Skeletal muscle satellite cell (primary cell): ENCODE measurements around the gene MRM1. TPM values are rescaled to one million over a fixed set of nuclear protein-coding genes. Genes with fewer than 3 reads are reported as not detected.
A peak's percentile ranks its signal among the peaks of the same experiment; 100 is the strongest.

Experiments used
- H3K27me3 ChIP-seq: 2 replicates; pipeline ENCODE4 v1.7.0; 2013; ENCODE audit warnings: low read length; ENCODE audit not compliant: control insufficient read depth, insufficient read depth
- H3K36me3 ChIP-seq: 2 replicates; pipeline ENCODE4 v1.7.0; 2013; ENCODE audit warnings: mild to moderate bottlenecking, control low read depth, low read length; ENCODE audit not compliant: insufficient read depth
- H3K4me1 ChIP-seq: 2 replicates; pipeline ENCODE4 v1.7.0; 2013; ENCODE audit warnings: low read length; ENCODE audit not compliant: control insufficient read depth, insufficient read depth
- H3K4me2 ChIP-seq: 2 replicates; pipeline ENCODE4 v1.7.0; 2013; ENCODE audit warnings: mild to moderate bottlenecking, low read length
- H3K4me3 ChIP-seq: 2 replicates; pipeline ENCODE4 v1.7.0; 2013; ENCODE audit warnings: low read length
- H3K9ac ChIP-seq: 2 replicates; pipeline ENCODE4 v1.7.0; 2013; ENCODE audit warnings: mild to moderate bottlenecking, low read depth, low read length, moderate library complexity
- H3K9me3 ChIP-seq: replicated peaks from 2 replicates; pipeline ENCODE4 v1.7.0; 2013; ENCODE audit warnings: mild to moderate bottlenecking, control low read depth, low read length
- total RNA-seq: library from RNA; depleted of rRNA; stranded (reverse); fragments of >200 nt; gene quantifications from 2 replicates; pipeline ENCODE4 v1.2.3, GENCODE V29; 2012; rRNA removed

Gene MRM1, protein sequence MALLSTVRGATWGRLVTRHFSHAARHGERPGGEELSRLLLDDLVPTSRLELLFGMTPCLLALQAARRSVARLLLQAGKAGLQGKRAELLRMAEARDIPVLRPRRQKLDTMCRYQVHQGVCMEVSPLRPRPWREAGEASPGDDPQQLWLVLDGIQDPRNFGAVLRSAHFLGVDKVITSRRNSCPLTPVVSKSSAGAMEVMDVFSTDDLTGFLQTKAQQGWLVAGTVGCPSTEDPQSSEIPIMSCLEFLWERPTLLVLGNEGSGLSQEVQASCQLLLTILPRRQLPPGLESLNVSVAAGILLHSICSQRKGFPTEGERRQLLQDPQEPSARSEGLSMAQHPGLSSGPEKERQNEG
- total RNA-seq, result 6.6 and 7.4 TPM in 2 replicates

DNA sequence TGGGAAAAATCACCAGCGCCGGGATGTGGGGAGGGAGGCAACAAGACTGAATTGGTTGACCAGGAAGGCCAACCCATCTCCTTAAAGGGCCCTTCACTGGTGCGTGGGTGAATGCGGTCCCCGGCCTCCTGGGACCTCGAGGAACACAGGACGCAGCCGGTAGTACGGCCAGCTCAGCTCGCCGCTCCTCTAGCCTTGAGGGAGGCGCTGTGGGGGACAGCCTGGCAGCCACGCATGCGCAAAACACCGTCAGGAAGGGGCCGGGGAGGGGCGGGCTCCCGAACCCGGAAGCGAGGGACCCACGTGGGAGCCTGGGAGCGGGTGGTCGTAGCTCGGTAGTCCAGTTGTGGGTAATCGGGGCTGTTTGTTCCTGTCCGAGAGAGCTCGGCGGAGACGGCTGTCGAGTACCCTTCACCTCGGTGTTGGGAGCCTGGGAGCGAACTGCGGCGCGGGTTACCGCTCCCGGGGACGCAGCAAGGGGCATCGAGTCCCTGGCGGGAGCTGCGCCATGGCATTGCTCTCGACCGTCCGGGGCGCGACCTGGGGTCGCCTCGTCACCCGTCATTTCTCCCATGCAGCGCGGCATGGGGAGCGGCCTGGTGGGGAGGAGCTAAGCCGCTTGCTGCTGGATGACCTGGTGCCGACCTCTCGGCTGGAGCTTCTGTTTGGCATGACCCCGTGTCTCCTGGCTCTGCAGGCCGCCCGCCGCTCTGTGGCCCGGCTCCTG is at the start of gene MRM1:
MRM1 (plus strand) TSS at position 281 of the 727 bp plus-strand sequence; CDS start at position 509, 228 bp downstream.
- H3K9me3 ChIP-seq, result no peaks in the 10 kb centered on the region
- peaks cover 19% of the 10 kb centered on the region for H3K4me1 ChIP-seq
- H3K27me3 ChIP-seq, result no peaks in the 10 kb centered on the region
- peak within 1 kb of the TSS; percentile 92 for H3K4me3 ChIP-seq
- H3K36me3 ChIP-seq, result no peaks in the 10 kb centered on the region
- H3K4me2 ChIP-seq, result peak within 1 kb of the TSS; percentile 95
- peak within 1 kb of the TSS; percentile 90 for H3K9ac ChIP-seq

DNA sequence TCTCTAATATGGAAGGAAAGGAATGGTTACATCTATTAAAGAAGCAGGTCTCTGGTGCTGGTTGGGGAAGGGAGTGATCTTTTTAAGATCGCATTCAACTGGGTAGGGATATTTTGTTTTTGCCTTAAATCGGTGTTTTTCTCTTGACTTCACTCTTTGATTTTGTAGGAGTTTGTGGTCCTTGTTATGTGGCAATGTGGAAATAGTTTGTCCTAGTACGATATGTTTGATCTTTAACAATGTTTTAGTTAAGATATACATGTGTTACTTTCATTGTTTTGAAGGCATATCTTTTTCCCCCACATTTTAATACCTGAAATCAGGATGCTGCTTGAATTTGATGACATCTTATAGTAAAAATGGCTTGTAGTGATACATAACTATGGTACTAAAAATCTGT is 47.9 kb upstream of the MRM1 start:
- H3K27me3 ChIP-seq, result no peaks in the 10 kb centered on the region
- peaks cover 36% of the 10 kb centered on the region for H3K36me3 ChIP-seq
- H3K9me3 ChIP-seq, result no peaks in the 10 kb centered on the region
- H3K4me1 ChIP-seq, result no peaks in the 10 kb centered on the region
- no peak overlapping the region for H3K9ac ChIP-seq
- no peak overlapping the region for H3K4me2 ChIP-seq
- no peak overlapping the region for H3K4me3 ChIP-seq

DNA sequence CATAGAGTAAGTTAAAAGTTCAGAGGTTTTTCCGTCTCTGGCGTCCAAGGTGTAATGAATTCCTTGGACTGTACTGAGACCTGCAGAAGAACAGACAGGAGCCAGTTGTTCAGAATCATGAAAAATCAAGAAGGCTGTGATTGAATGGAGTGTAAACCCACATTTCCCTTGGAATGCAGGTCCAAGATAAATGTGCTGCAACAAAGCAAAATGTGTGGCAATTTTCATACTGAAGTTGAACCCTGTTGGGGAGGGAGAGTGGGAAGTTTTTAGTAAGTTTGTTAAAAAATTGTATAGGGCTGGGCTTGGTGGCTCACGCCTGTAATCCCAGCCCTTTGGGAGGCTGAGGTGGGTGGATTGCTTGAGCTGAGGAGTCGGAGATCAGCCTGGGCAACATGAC is 35.3 kb upstream of the MRM1 start:
- Histone ChIP-seq H3K36me3 (peaks cover 67% of the 10 kb centered on the region), H3K4me3 (no peak overlapping the region), H3K4me1 (no peaks in the 10 kb centered on the region), H3K9me3 (no peaks in the 10 kb centered on the region), H3K27me3 (no peaks in the 10 kb centered on the region), H3K4me2 (no peak overlapping the region), H3K9ac (no peak overlapping the region)

DNA sequence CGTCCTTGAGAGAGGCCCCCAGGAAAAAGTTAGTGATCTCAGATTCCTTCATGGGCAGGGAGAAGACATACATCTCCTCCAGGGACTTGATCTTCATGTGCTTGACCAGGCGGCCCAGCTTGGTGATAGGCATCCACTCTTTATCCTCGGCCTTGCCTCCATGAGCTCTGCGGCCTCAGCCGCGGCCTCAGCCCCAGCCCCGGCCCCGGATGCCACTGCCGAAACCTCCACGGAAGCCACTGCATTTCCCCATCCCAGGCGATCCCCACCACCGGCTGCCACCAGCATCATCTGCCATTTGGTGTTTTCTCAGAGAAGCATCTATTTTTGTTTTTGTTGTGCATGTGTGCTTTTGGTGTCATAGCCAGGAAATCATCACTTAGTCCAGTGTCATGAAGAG is 26.4 kb upstream of the MRM1 start:
- no peak overlapping the region for H3K4me2 ChIP-seq
- H3K9ac ChIP-seq, result no peak overlapping the region
- H3K4me3 ChIP-seq, result no peak overlapping the region
- H3K9me3 ChIP-seq, result no peaks in the 10 kb centered on the region
- peaks cover 61% of the 10 kb centered on the region for H3K36me3 ChIP-seq
- peaks cover 5% of the 10 kb centered on the region for H3K4me1 ChIP-seq
- no peaks in the 10 kb centered on the region for H3K27me3 ChIP-seq

DNA sequence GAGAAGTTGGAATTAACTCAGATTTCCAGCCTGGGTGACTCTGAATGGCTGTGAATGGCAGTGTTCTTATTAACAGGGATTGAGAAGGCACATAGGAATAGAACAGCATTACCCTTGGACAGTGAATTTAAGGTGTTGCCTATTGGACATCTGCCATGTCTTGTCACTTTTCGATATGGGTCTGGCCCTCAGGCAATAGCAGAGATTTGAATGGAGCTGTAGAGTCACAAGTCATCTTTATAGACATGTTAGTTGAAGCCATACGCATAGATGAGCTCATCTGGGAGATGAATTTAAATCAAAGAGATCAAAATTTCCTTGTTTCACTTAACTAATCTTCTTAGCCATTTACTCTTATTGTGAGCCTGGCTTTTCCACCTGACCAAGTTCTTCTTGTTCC is 24.6 kb upstream of the MRM1 start:
- H3K4me1 ChIP-seq, result peaks cover 5% of the 10 kb centered on the region
- H3K9ac ChIP-seq, result no peak overlapping the region
- peaks cover 64% of the 10 kb centered on the region for H3K36me3 ChIP-seq
- H3K9me3 ChIP-seq, result no peaks in the 10 kb centered on the region
- no peaks in the 10 kb centered on the region for H3K27me3 ChIP-seq
- no peak overlapping the region for H3K4me3 ChIP-seq
- no peak overlapping the region for H3K4me2 ChIP-seq

DNA sequence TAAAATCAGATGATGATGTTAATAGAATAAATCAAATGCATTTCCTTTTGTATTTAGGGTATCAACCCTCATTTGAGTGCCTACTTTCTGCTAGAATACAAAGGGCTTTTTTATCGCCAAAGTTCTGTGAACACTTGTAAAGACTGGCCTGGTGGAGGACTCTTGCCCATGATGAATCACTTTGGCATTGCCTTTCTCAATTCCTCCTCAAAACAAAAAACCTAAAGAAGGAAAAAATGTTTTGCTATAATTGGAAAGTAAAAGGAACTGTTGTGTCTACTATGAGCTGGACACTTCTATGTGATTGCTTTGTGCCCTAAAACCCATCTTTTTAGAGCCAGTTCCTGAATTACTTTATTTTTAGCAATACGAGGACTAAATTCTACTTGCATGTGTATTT is 22.7 kb upstream of the MRM1 start:
- no peaks in the 10 kb centered on the region for H3K9me3 ChIP-seq
- no peaks in the 10 kb centered on the region for H3K27me3 ChIP-seq
- H3K4me3 ChIP-seq, result no peak overlapping the region
- H3K4me2 ChIP-seq, result no peak overlapping the region
- H3K4me1 ChIP-seq, result peaks cover 5% of the 10 kb centered on the region
- no peak overlapping the region for H3K9ac ChIP-seq
- peaks cover 60% of the 10 kb centered on the region for H3K36me3 ChIP-seq

DNA sequence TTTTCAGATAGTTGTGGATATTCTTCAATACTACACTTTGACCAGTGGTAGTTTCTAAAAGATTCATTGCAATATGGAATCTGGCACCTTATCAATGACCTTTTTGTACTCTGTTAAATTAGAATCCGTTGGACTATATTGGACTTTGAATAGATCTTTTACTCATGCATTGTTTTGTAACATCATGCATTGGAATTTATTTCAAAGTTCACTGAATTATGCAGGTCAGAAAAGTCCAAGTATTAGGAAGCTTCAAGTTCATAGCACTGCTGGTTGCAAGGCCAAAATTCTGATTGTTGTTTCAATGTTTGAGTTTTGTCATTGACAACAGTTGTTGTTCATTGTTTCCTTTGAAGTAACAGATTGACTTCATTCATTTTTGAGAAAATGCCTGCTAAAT is 17.6 kb upstream of the MRM1 start:
- peaks cover 4% of the 10 kb centered on the region for H3K4me1 ChIP-seq
- H3K4me2 ChIP-seq, result no peak overlapping the region
- H3K36me3 ChIP-seq, result peaks cover 73% of the 10 kb centered on the region
- H3K9ac ChIP-seq, result no peak overlapping the region
- no peaks in the 10 kb centered on the region for H3K27me3 ChIP-seq
- no peaks in the 10 kb centered on the region for H3K9me3 ChIP-seq
- no peak overlapping the region for H3K4me3 ChIP-seq

DNA sequence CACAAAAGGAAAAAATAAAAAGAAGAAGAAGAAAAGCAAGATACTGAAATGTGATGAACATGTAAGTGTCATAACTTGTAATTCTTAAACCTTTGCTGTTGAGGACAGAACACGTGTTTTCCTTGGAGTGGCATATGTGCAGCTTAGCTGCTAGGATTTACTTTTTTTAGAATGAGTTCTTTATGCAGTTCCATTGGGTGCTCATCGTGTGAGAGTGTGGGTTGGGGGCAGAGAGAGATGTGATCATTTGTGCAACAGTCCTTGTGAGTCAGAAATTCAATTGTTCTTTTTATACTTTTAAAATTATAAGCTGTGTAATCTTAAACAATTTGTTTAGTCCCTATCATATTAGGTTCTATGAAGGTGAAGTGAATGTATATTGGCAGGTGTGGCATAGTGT is 15.2 kb upstream of the MRM1 start:
- no peaks in the 10 kb centered on the region for H3K9me3 ChIP-seq
- H3K9ac ChIP-seq, result no peak overlapping the region
- peaks cover 1% of the 10 kb centered on the region for H3K4me1 ChIP-seq
- H3K36me3 ChIP-seq, result peaks cover 82% of the 10 kb centered on the region
- no peak overlapping the region for H3K4me2 ChIP-seq
- H3K4me3 ChIP-seq, result no peak overlapping the region
- H3K27me3 ChIP-seq, result no peaks in the 10 kb centered on the region

DNA sequence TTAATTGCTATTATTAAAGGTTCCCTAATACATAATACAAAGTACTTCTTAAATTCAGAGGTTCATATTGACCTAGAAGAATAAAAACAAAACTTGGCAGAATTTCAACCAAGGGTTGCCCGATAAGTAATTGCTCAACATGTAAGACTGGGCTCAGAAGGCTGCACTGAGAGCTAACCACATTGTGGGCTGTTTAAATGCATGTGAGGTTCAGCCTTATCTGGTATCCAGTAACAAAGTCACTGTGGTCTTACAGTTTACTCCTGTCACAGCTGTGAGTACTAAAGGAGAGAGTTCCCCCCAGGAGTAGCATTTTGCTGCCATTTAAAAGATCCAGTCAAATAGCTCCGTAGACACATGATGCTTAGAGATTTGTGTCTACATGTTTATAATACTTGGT is 11.3 kb upstream of the MRM1 start:
- Histone ChIP-seq H3K36me3 (peaks cover 55% of the 10 kb centered on the region), H3K27me3 (no peaks in the 10 kb centered on the region), H3K9ac (no peak overlapping the region), H3K9me3 (no peaks in the 10 kb centered on the region), H3K4me2 (no peak overlapping the region), H3K4me1 (peaks cover 14% of the 10 kb centered on the region), H3K4me3 (no peak overlapping the region)

DNA sequence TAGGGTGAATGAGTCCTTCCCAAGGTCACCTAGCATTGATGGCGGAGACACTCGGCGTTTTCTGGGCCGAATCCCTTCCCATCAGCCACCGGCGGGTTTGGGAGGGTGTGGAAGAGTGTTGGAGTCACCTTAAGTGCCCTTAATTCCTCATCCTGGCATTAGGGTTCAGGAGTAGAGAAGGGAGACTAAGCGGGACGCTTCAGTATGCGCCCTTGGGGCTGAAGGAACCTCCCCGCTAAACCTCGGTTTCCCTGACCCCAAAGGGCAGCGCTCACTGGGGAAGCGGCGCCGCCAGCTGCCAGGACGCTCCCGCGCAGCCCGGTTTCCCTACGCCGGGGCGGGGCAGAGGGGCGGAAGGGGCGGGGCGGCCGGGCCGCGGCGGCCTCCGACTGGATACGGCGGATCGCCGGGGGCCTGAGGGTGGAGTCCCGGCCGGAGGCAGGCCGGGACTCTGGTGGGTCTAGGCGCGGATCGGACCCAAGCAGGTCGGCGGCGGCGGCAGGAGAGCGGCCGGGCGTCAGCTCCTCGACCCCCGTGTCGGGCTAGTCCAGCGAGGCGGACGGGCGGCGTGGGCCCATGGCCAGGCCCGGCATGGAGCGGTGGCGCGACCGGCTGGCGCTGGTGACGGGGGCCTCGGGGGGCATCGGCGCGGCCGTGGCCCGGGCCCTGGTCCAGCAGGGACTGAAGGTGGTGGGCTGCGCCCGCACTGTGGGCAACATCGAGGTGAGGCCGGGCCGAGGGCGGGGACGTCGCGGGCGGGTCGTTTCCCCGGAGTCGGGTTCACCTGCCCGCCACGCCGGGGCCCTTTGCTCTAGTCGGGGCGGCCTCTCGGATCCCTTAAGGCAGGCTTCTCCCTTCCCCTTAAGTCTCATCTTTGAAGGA is 9.7 kb upstream of the MRM1 start, which contains the start of gene DHRS11:
DHRS11 (plus strand) TSS at position 446 of the 882 bp plus-strand sequence; CDS start at position 577, 131 bp downstream.
- Histone ChIP-seq H3K9ac (peak within 1 kb of the TSS; percentile 87), H3K4me1 (peaks cover 14% of the 10 kb centered on the region), H3K27me3 (no peaks in the 10 kb centered on the region), H3K4me2 (peak within 1 kb of the TSS; percentile 92), H3K36me3 (peaks cover 40% of the 10 kb centered on the region), H3K9me3 (no peaks in the 10 kb centered on the region), H3K4me3 (peak within 1 kb of the TSS; percentile 88)

DNA sequence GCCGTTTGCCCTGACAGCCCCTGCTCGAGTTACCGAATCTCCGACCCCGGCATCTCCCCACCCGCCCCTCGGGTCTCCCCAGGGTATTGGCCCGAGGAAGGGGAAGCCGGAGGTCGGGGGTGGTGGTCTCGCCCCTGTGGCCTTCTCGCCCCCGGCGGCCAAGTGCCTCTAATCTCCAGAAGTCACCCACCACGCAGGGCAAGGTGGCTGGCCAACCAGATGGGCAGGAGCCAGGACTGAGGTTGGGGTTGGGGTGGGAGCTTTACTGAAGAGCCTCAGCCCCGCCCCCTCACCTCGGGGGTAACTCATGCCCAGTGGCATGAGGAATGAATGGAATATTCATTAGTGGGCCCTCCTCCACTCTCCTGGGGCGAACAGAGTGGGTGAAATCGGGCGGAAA is 9.1 kb upstream of the MRM1 start:
- H3K4me3 ChIP-seq, result peak overlapping the region; percentile 88
- H3K36me3 ChIP-seq, result peaks cover 34% of the 10 kb centered on the region
- peak overlapping the region; percentile 92 for H3K4me2 ChIP-seq
- no peaks in the 10 kb centered on the region for H3K9me3 ChIP-seq
- H3K4me1 ChIP-seq, result peaks cover 14% of the 10 kb centered on the region
- H3K27me3 ChIP-seq, result no peaks in the 10 kb centered on the region
- H3K9ac ChIP-seq, result peak overlapping the region; percentile 87
